GM20431 (cell line): Measurements from ENCODE around the gene NLRP1.

Experiments
- in situ Hi-C: fragments of 300-500 bp; cut with MseI, MboI; formaldehyde crosslinking; loops from one replicate; pipeline ENCODE4 v1.15.0; 2020; ENCODE audit warnings: low sequenced_read_pairs; ENCODE audit not compliant: unreplicated experiment

The NLRP1 gene

DNA sequence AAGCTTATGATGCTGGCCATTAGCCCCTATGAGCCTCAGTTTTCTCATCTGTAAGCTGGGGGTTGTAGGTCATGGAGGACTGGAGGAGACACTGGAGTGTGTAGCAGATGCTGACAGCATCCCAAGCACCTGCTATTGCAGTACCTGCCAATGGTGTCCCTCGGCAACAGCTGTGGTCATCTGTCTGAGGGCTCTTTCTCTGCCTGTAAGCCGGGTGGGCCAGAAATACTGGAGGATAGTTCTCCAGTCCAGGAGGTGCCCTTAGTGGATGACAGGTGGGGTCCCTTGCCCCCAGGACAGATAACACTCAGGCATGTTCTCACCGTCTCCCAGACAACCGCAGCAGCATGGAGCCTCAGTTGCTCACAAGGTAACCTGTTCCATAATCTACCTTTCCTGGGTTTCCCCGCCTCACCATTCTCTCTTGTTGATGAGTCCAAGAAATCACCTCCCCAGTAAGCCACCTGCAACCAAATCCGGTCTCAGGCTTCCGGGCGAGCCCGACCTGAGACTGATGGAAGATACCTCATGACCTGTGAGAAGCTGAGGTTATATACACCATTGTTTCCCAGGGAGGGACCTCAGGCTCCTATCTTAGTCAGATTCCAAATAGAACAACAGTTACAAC, 23.8 kb downstream of the NLRP1 start:
- in situ Hi-C loops = no loop called here

DNA sequence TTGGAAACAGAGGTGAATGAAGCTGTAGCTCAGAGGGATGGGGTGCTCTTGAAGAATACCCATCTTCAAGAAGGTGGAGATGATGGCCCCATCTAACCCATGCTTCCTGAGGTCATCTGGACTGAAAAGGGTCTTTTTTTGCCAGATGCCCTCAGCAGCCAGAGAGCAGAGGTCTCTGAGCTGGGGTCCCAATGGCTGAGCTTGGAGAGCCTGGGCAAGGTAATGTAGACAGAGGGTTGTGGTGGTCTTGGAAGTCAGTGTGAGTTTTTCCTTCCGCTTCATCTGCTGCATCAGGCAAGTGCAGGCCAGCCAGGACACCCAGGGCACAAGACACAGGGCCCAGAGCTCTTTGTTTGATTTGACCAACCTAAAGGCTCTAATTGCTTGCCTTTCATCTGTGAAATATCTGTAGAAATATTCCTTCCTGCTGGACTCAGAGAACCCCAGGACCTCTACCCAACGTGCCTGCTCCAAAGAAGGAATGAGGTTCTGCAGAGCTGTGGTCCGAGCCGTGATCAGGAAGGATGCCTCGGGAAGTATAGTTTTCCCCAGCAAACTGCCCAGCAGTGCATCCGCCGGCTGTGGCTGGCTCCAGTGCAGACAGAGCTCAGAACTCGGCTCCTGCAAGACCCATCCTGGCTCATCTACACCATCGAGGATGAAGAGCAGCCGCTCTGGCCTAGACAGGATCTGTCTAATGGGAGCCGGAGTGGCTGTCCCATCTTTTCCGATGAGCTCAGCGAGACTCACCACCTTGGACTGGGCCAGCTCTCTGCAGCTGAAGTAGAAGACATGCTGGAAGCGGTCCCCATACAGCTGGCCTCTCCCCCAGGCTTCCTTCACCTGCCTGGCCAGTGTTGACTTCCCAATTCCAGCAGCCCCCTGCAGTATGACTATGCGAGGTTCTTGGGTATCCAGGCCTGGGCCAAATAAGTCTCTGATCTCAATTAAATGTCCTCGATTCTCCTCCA, 25.2 kb downstream of the NLRP1 start:
- in situ Hi-C loops = no loop called here

DNA sequence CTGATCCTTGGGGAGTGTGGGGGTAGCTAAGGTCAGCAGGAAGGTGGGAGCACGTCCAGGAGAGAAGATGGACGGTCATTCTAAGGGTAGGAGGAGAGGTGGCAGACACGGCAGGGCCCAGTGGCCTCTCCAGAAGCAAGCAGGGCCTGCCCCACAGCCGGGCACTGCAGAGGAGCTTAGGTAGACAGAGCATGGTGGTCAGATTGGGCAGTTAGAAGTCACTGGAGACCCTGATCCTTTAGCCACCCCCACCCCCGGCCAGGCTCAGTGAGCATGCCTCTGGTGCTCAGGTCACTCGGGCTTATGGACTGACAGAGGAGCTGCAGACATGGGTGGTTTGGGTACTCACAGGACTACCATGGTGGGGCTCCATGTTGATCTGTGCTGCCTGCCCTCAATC, 26.3 kb downstream of the NLRP1 start:
- in situ Hi-C loops = no loop called here

DNA sequence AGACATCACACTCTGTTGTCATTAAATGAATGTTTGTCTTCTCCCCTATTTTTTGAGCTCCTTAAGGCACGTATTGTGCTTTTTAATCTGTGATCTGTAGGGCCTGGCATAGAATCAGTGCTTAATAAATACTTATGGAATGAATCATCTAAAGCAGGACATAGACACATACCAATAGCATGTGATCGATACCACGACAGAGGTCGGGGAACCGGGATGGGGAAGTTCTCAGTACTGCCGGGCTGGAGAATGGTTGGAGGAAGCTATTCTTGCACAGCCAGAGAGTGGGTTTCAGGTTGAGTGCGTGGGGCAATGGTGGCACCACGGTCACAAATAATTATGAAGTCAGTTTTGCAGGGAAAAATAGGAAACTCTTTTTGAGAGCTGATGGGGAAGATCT, 26.8 kb downstream of the NLRP1 start:
- in situ Hi-C loops = no loop called here

DNA sequence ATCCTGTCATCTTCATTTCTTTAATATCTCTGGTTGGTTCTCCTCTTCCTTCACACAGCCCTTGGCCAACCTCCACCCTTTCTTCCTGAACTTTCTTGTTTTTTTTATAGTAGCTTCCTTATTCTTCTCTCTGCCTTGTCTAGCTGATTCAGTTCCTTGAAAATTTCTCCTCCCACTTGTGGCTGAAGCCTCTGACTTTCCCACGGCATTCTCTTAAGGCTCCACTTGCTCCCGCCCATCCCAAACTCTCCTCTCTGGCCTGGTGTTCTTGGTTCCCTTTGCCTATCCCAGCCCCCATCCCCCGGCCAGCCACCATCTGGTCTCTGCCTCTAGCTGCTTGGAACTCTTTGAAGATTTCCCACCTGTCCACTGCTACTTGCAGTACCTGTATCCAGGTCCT, 29.1 kb downstream of the NLRP1 start:
- in situ Hi-C loops = no loop called here

DNA sequence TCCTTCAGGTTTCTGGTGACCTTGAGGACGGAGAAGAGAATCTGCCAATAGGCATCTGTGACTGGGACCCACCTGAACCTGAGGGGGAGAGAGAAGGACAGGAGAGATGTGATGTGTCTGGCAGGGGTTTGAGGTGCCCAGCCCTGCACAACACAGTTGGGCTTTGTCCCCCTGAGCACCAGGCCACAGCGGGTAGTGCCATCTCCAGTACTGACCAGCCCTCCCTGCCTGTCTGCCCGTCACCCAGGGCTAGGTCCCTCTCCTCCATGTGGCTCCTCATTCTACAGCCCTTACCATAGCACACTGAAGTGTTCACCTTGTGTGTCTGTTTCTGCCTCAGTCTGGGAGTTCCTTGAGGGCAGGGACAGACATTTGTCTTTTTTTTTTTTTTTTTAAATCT, 30.8 kb downstream of the NLRP1 start:
- in situ Hi-C loops = no loop called here

DNA sequence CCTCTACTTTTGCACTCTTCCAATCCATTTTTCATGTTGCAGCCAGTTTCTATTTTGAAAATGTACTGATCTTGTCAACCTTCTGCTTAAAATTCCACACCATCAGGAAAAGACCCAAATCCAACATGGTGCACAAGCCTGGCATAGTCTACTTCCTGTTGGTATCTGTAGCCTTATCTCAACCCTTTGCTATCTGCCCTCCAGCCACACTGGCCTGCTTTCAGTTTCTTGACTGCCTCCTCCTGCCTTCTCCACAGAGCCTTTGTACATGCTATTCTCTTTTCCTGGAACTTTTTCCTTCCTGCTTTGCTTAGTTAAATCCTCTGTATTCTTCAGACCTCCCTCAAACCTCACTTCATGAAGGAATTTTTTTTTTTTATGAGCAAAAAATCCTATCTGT, 31.5 kb downstream of the NLRP1 start:
- in situ Hi-C loops = no loop called here

DNA sequence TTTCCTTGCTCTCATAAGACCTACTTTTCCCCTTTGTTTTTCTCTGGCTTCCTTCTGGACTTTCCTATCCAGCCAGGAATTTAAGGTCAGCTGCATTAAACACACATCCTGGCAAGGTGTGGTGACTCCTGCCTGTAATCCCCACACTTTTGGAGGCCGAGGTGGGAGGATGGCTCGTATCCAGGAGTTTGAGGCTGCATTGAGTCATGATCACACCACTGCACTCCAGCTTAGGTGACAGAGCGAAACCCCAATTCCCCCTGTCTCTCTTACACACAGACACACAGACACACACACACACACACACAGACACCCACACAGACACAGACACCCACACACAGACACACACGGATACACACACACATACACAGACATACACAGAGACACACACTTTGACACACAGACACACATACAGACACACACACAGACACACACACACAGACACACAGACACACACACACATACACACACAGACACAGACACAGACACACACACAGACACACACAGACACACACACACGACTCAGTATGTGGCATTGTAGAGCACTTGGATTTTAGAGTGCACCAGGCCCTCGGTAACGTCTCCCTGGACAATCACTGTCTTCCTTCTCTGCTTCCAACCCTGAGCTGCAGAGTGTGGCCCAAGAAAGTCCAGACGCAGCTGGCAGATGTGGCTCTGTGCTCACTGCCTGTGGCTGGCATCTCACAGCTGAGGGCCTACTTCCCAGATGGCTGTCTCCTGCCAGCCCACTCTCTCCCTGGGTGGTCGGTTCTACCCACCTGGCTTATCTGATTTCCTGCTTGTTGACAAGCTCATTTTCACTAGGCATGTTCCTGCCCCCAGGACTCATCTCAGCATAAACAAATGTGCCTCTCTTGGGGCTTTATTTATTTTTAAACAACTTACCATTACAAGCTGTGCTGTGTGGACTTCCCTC, 39.0 kb downstream of the NLRP1 start:
- in situ Hi-C loops = no loop called here

DNA sequence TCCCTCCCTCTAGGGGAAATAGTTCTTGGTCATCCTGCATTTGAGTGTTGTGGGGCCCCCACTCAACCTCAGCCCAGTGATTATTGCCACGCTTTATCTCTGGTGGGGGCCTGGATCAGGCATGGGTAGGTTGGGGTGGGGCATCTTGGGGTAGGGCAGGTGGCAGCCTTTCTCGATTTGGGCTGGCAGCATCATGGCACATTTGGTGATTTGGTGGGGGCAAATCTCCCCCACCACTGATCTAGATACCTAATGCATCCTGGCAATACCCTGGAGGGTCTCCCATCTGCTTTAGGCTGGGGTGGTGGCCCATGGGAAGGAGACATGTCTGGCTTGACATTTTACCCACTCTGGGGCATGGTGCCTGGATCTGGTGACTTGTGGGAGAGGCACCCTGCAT, 40.2 kb downstream of the NLRP1 start:
- in situ Hi-C loops = no loop called here

DNA sequence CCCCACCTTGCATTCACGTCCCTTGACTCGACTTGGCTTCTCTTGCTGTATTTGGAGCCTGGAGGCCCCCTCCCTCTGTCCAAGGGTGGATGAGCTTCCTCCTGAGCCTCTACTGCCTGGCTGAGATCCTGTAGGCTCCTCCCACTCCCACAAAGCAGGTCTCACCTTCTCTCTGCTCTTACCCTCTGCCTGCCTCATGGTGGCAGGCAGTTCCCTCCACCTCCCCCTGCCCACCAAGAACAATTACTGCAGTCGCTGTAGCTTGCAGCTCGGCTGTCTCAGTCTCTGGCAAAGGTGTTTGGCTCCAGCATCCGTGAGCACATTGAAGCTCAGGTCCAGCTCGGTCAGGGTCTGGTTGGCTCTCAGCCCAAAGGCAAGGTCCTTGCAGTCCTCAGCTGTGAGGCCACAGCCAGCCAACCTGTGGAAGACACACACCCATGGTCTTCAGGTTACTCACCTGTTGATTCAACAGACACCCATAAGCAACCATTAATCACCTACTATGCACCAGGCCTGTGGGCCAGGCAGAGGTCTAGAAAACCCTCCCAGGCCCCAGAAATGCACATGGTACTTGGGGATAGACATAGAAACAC, 42.6 kb downstream of the NLRP1 start:
- in situ Hi-C loops = no loop called here

DNA sequence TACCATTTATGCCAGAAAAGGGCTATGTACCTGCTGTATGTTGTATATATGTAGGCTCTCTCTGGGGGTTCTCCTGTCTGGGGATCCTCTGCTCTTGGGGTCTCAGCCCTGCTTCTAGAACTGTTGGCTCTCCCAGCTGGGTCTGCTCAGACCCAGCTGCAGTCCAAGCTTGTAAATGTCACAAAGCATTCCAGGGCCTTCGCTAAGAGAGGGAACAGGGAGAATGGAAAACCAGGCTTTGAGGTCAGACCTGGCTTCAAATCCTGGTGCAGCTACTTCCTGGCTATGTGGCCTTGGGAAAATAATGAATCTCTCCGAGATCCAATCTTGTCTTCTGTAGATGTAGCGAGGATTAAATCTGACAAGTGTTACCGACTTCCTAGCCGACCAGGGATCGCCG, 44.0 kb downstream of the NLRP1 start:
- in situ Hi-C loops = no loop called here

DNA sequence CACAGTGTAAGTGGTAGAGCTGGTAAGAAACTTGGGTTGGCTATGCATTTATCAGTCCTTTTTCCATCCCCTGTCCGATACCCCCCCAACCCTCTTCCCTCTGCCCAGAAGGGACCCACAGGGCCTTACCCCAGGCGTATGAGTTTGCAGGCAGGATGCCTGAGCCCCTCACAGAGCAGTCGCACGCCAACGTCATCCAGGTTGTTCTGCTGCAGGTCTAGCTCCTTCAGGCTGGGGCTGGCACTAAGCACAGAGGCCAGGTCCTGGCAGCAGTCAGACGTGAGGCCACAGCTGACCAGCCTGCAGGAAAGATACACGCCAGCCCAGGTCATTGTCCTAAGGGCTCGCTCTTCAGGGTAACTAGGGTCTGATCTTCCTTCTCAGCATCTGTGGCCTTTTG, 45.0 kb downstream of the NLRP1 start:
- in situ Hi-C loops = no loop called here

DNA sequence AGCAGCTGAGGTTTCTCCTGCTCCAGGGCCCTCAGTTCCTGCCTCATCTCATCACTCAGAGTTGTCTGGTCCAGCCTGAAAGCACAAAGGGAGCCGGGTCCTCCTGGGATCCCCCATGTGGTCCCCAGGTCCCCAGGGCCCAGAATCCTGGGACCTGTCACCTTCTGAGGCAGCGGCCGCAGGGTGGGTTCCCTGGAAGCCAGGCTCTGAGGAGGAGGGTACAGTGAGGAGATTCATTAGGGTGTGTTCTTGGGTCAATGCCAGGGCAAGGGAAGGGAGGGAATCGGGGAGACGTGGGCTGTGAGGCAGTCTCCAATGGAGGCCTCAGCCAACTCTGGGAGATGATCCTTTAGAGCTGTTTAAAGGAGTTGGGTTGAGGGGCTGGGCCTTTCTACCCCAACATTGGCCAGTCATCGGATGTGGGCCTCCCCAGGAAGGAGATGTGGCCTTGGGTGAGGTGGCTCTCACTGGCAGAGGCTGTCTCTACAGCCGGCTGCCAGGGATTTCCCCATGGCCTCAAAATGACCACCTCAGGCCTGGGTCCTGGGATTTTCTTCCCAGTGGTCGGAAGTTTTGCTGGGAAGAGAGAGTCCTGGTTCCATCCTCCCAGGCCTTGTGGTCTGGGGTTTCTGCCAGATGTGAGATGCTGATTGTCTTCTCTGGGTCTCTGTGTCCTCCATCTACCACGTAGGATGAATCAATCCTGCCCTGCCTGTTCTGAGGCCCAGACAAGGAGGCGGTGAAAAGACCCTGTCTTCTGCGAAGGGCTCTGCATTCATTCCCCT, 47.3 kb downstream of the NLRP1 start:
- in situ Hi-C loops = no loop called here

DNA sequence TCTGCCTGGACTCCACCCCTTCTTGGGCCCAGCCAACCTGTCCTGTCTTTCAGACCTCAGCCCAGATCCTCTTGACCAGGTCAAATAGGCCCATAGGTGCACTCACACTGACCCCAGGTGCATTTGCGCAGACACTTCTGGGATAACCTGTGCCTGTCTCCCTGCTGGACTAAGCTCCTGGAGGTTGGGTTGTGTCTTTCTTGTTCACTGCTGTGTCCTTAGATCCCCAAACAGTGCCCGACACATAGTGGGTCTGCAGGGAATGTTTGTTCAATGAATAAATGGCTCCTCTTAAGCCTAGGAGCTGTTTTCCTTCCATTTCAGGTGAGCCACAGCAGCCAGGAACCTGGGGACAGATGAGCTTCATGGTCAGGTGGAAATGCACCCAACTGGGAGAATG, 48.9 kb downstream of the NLRP1 start:
- in situ Hi-C loops = no loop called here

DNA sequence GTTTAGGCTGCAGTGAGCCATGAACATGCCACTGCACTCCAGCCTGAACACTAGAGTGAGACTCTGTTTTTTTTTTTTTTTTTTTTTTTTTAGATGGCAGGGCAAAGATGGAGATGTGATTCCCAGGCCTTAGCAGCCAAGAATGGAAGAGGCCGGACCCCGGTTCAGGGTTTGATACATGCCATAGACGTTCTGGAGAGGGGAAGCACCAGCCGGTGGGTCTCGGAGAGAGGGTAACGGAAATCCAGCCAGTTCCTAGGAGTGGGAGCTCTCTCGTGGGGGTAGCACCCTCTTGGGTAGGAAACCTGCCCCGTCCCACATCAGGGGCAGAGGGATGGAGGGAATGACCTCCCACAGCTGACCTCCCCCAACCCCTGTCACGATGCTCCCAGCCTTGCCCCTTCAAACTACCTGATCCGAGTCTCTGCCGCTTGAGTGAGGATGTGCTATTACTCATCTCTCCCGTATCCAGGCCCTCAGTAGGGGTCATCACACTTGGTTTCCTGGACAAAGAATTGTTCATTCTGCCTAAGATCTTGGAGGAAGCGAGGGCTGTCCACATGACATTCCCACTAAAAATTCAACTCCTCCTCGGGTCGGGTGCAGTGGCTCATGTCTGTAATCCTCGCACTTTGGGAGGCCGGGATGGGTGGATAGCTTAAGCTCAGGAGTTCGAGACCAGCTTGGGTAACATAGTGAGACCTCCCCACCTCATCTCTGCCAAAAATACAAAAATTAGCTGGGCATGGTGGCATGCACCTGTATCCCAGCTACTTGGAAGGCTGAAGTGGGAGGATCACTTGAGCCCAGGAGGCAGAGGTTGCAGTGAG, 50.6 kb downstream of the NLRP1 start:
- in situ Hi-C loops = no loop called here

DNA sequence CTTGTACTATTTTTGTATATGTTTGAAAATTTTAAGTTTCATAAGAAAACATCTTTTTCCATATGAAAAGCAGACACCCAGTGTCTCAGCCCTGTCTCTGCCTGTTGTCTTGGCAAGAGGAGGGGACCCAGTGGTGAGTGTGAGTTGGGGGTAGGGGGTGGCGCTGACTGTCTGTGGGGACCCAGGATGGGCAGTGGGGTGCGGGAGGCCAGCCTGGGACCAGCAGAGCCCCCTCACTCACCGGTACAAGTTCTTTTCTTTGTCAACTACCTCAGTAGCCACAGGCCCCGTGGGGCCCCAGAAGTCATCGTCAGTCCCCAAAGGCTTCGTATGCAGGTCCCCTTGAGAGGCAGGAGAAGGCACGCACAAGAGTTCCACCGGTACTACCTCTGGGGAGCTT, 51.7 kb downstream of the NLRP1 start:
- in situ Hi-C loops = no loop called here

DNA sequence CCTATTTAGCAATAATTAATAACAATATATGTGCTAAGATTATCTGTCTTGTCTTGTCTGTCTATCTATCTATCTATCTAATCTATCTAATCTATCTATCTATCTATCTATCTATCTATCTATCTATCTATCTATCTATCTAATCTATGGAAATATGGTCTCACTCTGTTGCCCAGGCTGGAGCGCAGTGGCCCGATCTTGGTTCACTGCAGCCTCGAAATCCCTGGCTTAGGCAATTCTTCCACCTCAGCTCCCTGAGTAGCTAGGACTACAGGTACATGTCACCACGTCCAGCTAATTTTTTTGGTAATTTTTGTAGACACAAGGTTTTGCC, 53.3 kb downstream of the NLRP1 start:
- in situ Hi-C loops = no loop called here

DNA sequence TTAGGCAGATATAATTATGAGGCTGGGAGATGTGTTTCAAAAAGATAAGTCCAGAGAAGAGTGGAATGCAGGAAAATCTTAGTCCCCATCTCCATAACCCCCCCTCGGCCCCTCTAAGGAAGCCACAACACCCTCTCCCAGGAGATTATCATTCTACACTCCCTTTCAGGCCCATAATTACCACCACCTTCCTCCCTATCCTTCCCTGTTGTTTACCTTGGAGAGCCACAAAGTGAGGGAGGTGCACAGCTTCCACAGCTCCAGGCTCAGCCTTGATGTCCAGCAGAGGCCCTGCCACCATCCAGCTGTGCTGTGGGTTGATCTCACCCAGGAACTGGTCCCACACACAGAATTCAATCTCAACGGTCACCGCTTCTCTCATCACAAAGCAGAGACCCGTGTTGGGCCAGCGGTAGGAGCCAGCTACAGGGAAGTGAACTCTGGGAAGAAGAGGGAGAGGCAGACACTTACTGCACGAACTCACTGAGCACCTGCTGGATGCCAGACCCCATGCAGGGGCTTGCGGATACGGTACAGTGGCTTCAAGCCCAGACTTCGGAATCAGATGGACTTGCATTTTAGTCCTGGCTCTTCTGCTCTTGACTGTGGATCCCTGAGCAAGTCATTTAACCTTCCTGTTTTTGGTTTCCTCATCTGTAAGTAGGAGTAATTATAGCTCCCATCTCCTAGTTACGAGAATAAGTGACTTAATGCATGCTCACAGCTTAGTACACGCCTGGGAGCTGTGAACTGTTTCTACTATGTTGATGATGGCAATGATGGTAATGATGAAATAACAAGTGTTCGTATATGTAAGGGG, 53.8 kb downstream of the NLRP1 start:
- in situ Hi-C loops = no loop called here
